HUES48 (cell line): ENCODE data around the gene PAH.

Source experiments
- H3K27ac ChIP-seq: one replicate; pipeline ENCODE4 v1.7.0; 2013; ENCODE audit warnings: low read depth, low read length, inconsistent platforms
- H3K27me3 ChIP-seq: 2 replicates; pipeline ENCODE4 v1.6.1; 2013; ENCODE audit warnings: mild to moderate bottlenecking, low read length; ENCODE audit not compliant: control insufficient read depth, insufficient read depth
- H3K36me3 ChIP-seq: 2 replicates; pipeline ENCODE4 v1.6.1; 2013; ENCODE audit warnings: low read length; ENCODE audit not compliant: control insufficient read depth, insufficient read depth
- H3K4me1 ChIP-seq: 2 replicates; pipeline ENCODE4 v1.6.1; 2013; ENCODE audit warnings: mild to moderate bottlenecking, low read length; ENCODE audit not compliant: control insufficient read depth, insufficient read depth
- H3K4me3 ChIP-seq: 2 replicates; pipeline ENCODE4 v1.5.1; 2013; ENCODE audit warnings: mild to moderate bottlenecking, low read depth, low read length
- H3K9ac ChIP-seq: 2 replicates; pipeline ENCODE4 v1.6.1; 2013; ENCODE audit warnings: mild to moderate bottlenecking, low read depth, low read length, moderate library complexity
- H3K9me3 ChIP-seq: 2 replicates; pipeline ENCODE4 v1.6.1; 2013; ENCODE audit warnings: low read length; ENCODE audit not compliant: control insufficient read depth, insufficient read depth

Gene PAH

GRCh38 chr12:102917026-102917787, at the start of gene PAH:
Gene PAH, minus strand, starts transcription at chr12:102917244. Its CDS starts 114 bp downstream, at chr12:102917130.
- H3K4me3 ChIP-seq, result peak within 1 kb of the TSS; percentile 48
- H3K36me3 ChIP-seq, result no peaks in the 10 kb centered on the region
- peaks cover 26% of the 10 kb centered on the region for H3K4me1 ChIP-seq
- no peaks in the 10 kb centered on the region; the same call in 1 of the 2 replicates for H3K27me3 ChIP-seq
- H3K27ac ChIP-seq, result peak within 1 kb of the TSS; percentile 82
- peak within 1 kb of the TSS; percentile 58 for H3K9ac ChIP-seq
- no peaks in the 10 kb centered on the region for H3K9me3 ChIP-seq

GRCh38 chr12:102966200-102966863, 49.3 kb upstream of the PAH start:
- Histone ChIP-seq H3K9ac (no peak overlapping the region), H3K27ac (no peak overlapping the region), H3K9me3 (peaks cover 7% of the 10 kb centered on the region; the same call in 1 of the 2 replicates), H3K4me3 (no peak overlapping the region), H3K36me3 (no peaks in the 10 kb centered on the region), H3K27me3 (peaks cover 95% of the 10 kb centered on the region), H3K4me1 (peaks cover 32% of the 10 kb centered on the region)

- Histone ChIP-seq H3K27ac (no peak overlapping the region), H3K27me3 (peaks cover 97% of the 10 kb centered on the region), H3K36me3 (no peaks in the 10 kb centered on the region), H3K4me3 (peak overlapping the region; percentile 50), H3K9ac (no peak overlapping the region), H3K4me1 (peaks cover 34% of the 10 kb centered on the region), H3K9me3 (peaks cover 7% of the 10 kb centered on the region; the same call in 1 of the 2 replicates)
Observed at GRCh38 chr12:102965281-102966155, 48.5 kb upstream of the PAH start.

GRCh38 chr12:102964872-102965271, 47.8 kb upstream of the PAH start:
- H3K4me3 ChIP-seq, result peak overlapping the region; percentile 50
- no peak overlapping the region for H3K9ac ChIP-seq
- H3K27me3 ChIP-seq, result peaks cover 98% of the 10 kb centered on the region

GRCh38 chr12:102963796-102964195, 46.8 kb upstream of the PAH start:
- no peak overlapping the region for H3K27ac ChIP-seq
- peaks cover 100% of the 10 kb centered on the region for H3K27me3 ChIP-seq
- no peaks in the 10 kb centered on the region for H3K36me3 ChIP-seq
- peaks cover 7% of the 10 kb centered on the region; the same call in 1 of the 2 replicates for H3K9me3 ChIP-seq
- H3K9ac ChIP-seq, result no peak overlapping the region
- no peak overlapping the region for H3K4me3 ChIP-seq
- H3K4me1 ChIP-seq, result peaks cover 38% of the 10 kb centered on the region

More at GRCh38 chr12:102964872-102965271, 47.8 kb upstream of the PAH start:
- H3K36me3 ChIP-seq, result no peaks in the 10 kb centered on the region
- peaks cover 34% of the 10 kb centered on the region for H3K4me1 ChIP-seq
- peaks cover 7% of the 10 kb centered on the region; the same call in 1 of the 2 replicates for H3K9me3 ChIP-seq
- H3K27ac ChIP-seq, result no peak overlapping the region

- peaks cover 7% of the 10 kb centered on the region; the same call in 1 of the 2 replicates for H3K9me3 ChIP-seq
- no peaks in the 10 kb centered on the region for H3K36me3 ChIP-seq
- peaks cover 100% of the 10 kb centered on the region for H3K27me3 ChIP-seq
- no peak overlapping the region for H3K9ac ChIP-seq
- H3K4me3 ChIP-seq, result no peak overlapping the region
- no peak overlapping the region for H3K27ac ChIP-seq
- peaks cover 38% of the 10 kb centered on the region for H3K4me1 ChIP-seq
Observed at GRCh38 chr12:102962986-102963385, 45.9 kb upstream of the PAH start.

GRCh38 chr12:102962532-102962931, 45.5 kb upstream of the PAH start:
- H3K27me3 ChIP-seq, result peaks cover 100% of the 10 kb centered on the region
- no peak overlapping the region for H3K9ac ChIP-seq
- no peaks in the 10 kb centered on the region for H3K36me3 ChIP-seq
- no peak overlapping the region for H3K4me3 ChIP-seq
- H3K27ac ChIP-seq, result no peak overlapping the region
- peaks cover 38% of the 10 kb centered on the region for H3K4me1 ChIP-seq
- peaks cover 7% of the 10 kb centered on the region; the same call in 1 of the 2 replicates for H3K9me3 ChIP-seq

- Histone ChIP-seq H3K27ac (no peak overlapping the region), H3K9ac (no peak overlapping the region), H3K27me3 (peaks cover 98% of the 10 kb centered on the region), H3K9me3 (peaks cover 7% of the 10 kb centered on the region; the same call in 1 of the 2 replicates), H3K36me3 (no peaks in the 10 kb centered on the region), H3K4me3 (0 out of 2 replicates have a peak overlapping the region, but pooled peaks have one; percentile 17), H3K4me1 (peaks cover 38% of the 10 kb centered on the region)
Observed at GRCh38 chr12:102961466-102961855, 44.4 kb upstream of the PAH start.

GRCh38 chr12:102960766-102961465, 43.9 kb upstream of the PAH start:
- H3K27ac ChIP-seq, result no peak overlapping the region
- H3K4me1 ChIP-seq, result peaks cover 36% of the 10 kb centered on the region
- peaks cover 7% of the 10 kb centered on the region; the same call in 1 of the 2 replicates for H3K9me3 ChIP-seq
- no peak overlapping the region for H3K4me3 ChIP-seq
- peaks cover 98% of the 10 kb centered on the region for H3K27me3 ChIP-seq
- no peaks in the 10 kb centered on the region for H3K36me3 ChIP-seq
- no peak overlapping the region for H3K9ac ChIP-seq

GRCh38 chr12:102959391-102959790, 42.3 kb upstream of the PAH start:
- peaks cover 35% of the 10 kb centered on the region for H3K4me1 ChIP-seq
- H3K9me3 ChIP-seq, result peaks cover 7% of the 10 kb centered on the region; the same call in 1 of the 2 replicates
- peaks cover 98% of the 10 kb centered on the region for H3K27me3 ChIP-seq
- no peak overlapping the region for H3K27ac ChIP-seq
- H3K4me3 ChIP-seq, result no peak overlapping the region
- H3K9ac ChIP-seq, result no peak overlapping the region
- no peaks in the 10 kb centered on the region for H3K36me3 ChIP-seq
